NCI-H345 (cell line): ENCODE measurements around the gene POLD1.
"Not testable (repeated sequence)": the region's sequence is repeated elsewhere in the genome, so short reads cannot be mapped to it uniquely, and the experiment has no call there.

Experiments
- DNase-seq: peaks from one replicate; lab custom pipeline; 2025; lab: John Stamatoyannopoulos, UW

Gene POLD1

GRCh38 chr19:50390952-50391351 is 6.8 kb downstream of the POLD1 start:
- DNase-seq, result not testable (repeated sequence)

- no peak for DNase-seq
Observed at GRCh38 chr19:50392759-50393158, 8.6 kb downstream of the POLD1 start.

- DNase-seq, result no peak
Observed at GRCh38 chr19:50393589-50393988, 9.4 kb downstream of the POLD1 start.

GRCh38 chr19:50394017-50394416 is 9.9 kb downstream of the POLD1 start:
- DNase-seq, result no peak

GRCh38 chr19:50398675-50399367 is 14.7 kb downstream of the POLD1 start:
- DNase-seq, result no peak

- no peak for DNase-seq
Observed at GRCh38 chr19:50399368-50399745, 15.2 kb downstream of the POLD1 start.

- DNase-seq, result no peak
Observed at GRCh38 chr19:50401605-50402450, 17.7 kb downstream of the POLD1 start.

- no peak for DNase-seq
Observed at GRCh38 chr19:50402544-50403301, 18.6 kb downstream of the POLD1 start.

GRCh38 chr19:50406156-50406820 is 22.1 kb downstream of the POLD1 start:
- no peak for DNase-seq

GRCh38 chr19:50406829-50407228 is 22.7 kb downstream of the POLD1 start:
- DNase-seq, result no peak

GRCh38 chr19:50409347-50409746 is 25.2 kb downstream of the POLD1 start:
- no peak for DNase-seq

GRCh38 chr19:50410109-50410508 is 26.0 kb downstream of the POLD1 start:
- no peak for DNase-seq

- no peak for DNase-seq
Observed at GRCh38 chr19:50412419-50412818, 28.3 kb downstream of the POLD1 start.

- no peak for DNase-seq
Observed at GRCh38 chr19:50413096-50413495, 28.9 kb downstream of the POLD1 start.

- DNase-seq, result no peak
Observed at GRCh38 chr19:50413531-50413930, 29.4 kb downstream of the POLD1 start.

- DNase-seq, result no peak
Observed at GRCh38 chr19:50414864-50415660, 30.9 kb downstream of the POLD1 start.

GRCh38 chr19:50415661-50416033 is 31.5 kb downstream of the POLD1 start:
- DNase-seq, result no peak

- no peak for DNase-seq
Observed at GRCh38 chr19:50416034-50416977, 32.2 kb downstream of the POLD1 start.

GRCh38 chr19:50417111-50418081 is 33.2 kb downstream of the POLD1 start:
- no peak for DNase-seq
